ENCODE measurements around the gene OSBPL3.

OSBPL3 gene

DNA sequence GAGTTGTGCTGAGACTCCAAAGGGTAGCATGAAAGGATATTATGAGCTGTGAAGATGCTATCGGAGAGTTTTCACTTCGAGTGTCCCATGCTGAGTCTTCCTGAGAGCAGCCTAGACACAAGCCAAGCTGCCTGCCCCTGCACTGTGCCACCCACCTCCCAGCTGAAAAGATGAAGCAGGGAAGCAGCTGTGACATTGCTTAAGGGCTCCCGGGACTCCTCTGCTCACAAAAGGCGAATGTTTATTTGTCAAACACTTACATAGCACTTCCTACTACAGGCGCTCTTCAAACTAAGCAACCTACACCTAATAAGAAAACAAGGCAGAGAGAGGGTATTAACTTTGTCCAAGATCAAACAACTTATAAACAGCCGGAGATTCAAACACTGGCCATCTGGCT is 95.6 kb downstream of the OSBPL3 start:
- no peak overlapping the region for H3K4me2 ChIP-seq (ENCODE audit: low read depth, low read length, poor library complexity, severe bottlenecking)
- TF ChIP-seq, protein P1, sequence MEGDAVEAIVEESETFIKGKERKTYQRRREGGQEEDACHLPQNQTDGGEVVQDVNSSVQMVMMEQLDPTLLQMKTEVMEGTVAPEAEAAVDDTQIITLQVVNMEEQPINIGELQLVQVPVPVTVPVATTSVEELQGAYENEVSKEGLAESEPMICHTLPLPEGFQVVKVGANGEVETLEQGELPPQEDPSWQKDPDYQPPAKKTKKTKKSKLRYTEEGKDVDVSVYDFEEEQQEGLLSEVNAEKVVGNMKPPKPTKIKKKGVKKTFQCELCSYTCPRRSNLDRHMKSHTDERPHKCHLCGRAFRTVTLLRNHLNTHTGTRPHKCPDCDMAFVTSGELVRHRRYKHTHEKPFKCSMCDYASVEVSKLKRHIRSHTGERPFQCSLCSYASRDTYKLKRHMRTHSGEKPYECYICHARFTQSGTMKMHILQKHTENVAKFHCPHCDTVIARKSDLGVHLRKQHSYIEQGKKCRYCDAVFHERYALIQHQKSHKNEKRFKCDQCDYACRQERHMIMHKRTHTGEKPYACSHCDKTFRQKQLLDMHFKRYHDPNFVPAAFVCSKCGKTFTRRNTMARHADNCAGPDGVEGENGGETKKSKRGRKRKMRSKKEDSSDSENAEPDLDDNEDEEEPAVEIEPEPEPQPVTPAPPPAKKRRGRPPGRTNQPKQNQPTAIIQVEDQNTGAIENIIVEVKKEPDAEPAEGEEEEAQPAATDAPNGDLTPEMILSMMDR (IDR thresholded peaks at IDR 0.05; ENCODE audit: insufficient read depth, low read length, poor library complexity, severe bottlenecking) = no peak
- TF ChIP-seq EZH2phosphoT487 (conservative IDR thresholded peaks at IDR 0.05; ENCODE audit: low read length) = no peak
- H3K9me3 ChIP-seq (ENCODE audit: insufficient read depth, low read length) = no peaks in the 10 kb centered on the region
- H3F3A ChIP-seq (ENCODE audit: insufficient read depth) = peaks cover 32% of the 10 kb centered on the region
- H3K4me3 ChIP-seq (ENCODE audit: insufficient read depth, low read length, poor library complexity, severe bottlenecking) = no peak overlapping the region
- no peaks in the 10 kb centered on the region for H4K20me1 ChIP-seq (ENCODE audit: low read depth, low read length)
- no peak overlapping the region for H2AFZ ChIP-seq (ENCODE audit: low read depth, low read length, severe bottlenecking)
- H3K27ac ChIP-seq (ENCODE audit: low read depth, low read length) = no peak overlapping the region
- H3K79me2 ChIP-seq (ENCODE audit: insufficient read depth, low read length) = peaks cover 14% of the 10 kb centered on the region
- H3K27me3 ChIP-seq (ENCODE audit: low read length) = no peaks in the 10 kb centered on the region
- peaks cover 9% of the 10 kb centered on the region; the same call in 1 of the 2 replicates for H3K36me3 ChIP-seq (ENCODE audit: low read length)
- no peak overlapping the region for H3K9ac ChIP-seq (ENCODE audit: low read length)
- no peaks in the 10 kb centered on the region for H3K9me2 ChIP-seq (replicated peaks; ENCODE audit: insufficient read depth, low read length)

DNA sequence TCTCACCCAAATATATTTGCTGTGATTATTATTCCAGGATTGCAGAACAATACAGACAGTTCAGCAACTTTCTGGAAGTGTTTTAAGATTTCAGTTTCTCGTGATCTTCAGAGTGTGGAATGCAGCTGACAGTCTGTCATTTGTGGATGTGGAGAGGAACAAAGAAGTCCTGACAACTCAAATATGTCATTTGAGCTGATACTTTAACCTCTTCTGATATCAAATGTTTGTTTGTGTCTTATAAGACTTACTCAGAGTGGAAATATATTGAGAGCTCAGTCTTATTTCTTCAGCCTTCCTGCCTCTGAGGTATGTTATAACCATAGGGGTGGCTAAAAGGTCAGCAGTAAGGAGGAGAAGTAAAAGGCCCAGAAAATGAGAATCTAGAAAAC is 96.4 kb downstream of the OSBPL3 start:
- Histone ChIP-seq H3K79me2 (ENCODE audit: insufficient read depth, low read length) (peaks cover 14% of the 10 kb centered on the region), H3K27me3 (ENCODE audit: low read length) (no peaks in the 10 kb centered on the region), H3F3A (ENCODE audit: insufficient read depth) (peaks cover 40% of the 10 kb centered on the region), H3K4me3 (ENCODE audit: insufficient read depth, low read length, poor library complexity, severe bottlenecking) (no peak overlapping the region), H3K9ac (ENCODE audit: low read length) (no peak overlapping the region), H3K9me2 (replicated peaks; ENCODE audit: insufficient read depth, low read length) (no peaks in the 10 kb centered on the region), H3K27ac (ENCODE audit: low read depth, low read length) (peak overlapping the region; percentile 41; the same call in 1 of the 2 replicates), H4K20me1 (ENCODE audit: low read depth, low read length) (no peaks in the 10 kb centered on the region), H3K4me2 (ENCODE audit: low read depth, low read length, poor library complexity, severe bottlenecking) (peak overlapping the region; percentile 11), H3K36me3 (ENCODE audit: low read length) (0 out of 2 replicates have a peak, but pooled peaks cover 4% of the 10 kb centered on the region), H3K9me3 (ENCODE audit: insufficient read depth, low read length) (no peaks in the 10 kb centered on the region), H2AFZ (ENCODE audit: low read depth, low read length, severe bottlenecking) (no peak overlapping the region)
- TF ChIP-seq, protein P1 (IDR thresholded peaks at IDR 0.05; ENCODE audit: insufficient read depth, low read length, poor library complexity, severe bottlenecking) = no peak
- no peak for TF ChIP-seq EZH2phosphoT487 (conservative IDR thresholded peaks at IDR 0.05; ENCODE audit: low read length)

DNA sequence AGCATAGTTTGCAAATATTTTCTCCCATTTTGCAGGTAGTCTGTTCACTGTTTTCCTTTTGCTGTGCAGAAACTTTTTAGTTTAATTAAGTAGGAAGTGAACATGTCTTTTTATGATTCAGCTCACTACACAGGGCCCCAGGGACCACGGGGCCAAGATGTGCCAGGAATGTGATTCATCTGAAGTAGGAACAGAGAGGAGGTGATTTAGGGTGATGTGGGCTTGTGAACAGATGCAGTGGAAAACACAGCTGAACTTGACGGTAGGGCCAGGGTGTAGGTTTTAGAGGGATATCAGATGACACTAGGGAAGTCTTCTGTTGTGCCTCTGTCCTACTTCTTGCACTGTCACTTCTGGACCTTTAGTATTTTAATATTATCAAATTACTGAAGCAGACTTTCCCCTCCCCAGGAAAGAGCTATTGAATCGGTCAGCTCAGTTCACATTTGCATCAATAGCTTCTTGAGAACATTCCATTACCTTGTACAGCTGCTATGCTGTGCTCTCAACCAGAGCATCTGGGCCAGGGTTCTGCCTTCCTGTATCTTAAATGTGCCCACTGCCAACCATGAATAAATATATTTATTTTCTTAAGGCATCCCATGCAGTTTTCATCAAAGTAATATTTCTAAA is 96.9 kb downstream of the OSBPL3 start:
- Histone ChIP-seq H3K27ac (ENCODE audit: low read depth, low read length) (peak overlapping the region; percentile 41), H3K9me2 (replicated peaks; ENCODE audit: insufficient read depth, low read length) (no peaks in the 10 kb centered on the region), H3K4me2 (ENCODE audit: low read depth, low read length, poor library complexity, severe bottlenecking) (peak overlapping the region; percentile 11), H4K20me1 (ENCODE audit: low read depth, low read length) (no peaks in the 10 kb centered on the region), H3K79me2 (ENCODE audit: insufficient read depth, low read length) (peaks cover 9% of the 10 kb centered on the region), H3F3A (ENCODE audit: insufficient read depth) (peaks cover 45% of the 10 kb centered on the region), H3K9me3 (ENCODE audit: insufficient read depth, low read length) (no peaks in the 10 kb centered on the region), H3K36me3 (ENCODE audit: low read length) (0 out of 2 replicates have a peak, but pooled peaks cover 4% of the 10 kb centered on the region), H2AFZ (ENCODE audit: low read depth, low read length, severe bottlenecking) (no peak overlapping the region), H3K9ac (ENCODE audit: low read length) (no peak overlapping the region), H3K27me3 (ENCODE audit: low read length) (no peaks in the 10 kb centered on the region), H3K4me3 (ENCODE audit: insufficient read depth, low read length, poor library complexity, severe bottlenecking) (no peak overlapping the region)
- TF ChIP-seq, protein P1 (IDR thresholded peaks at IDR 0.05; ENCODE audit: insufficient read depth, low read length, poor library complexity, severe bottlenecking) = no peak
- TF ChIP-seq EZH2phosphoT487 (conservative IDR thresholded peaks at IDR 0.05; ENCODE audit: low read length) = no peak
